MM.1S (cell line): ENCODE measurements around the gene TPRN.

ENCODE experiments used
- DNase-seq: peaks from one replicate; pipeline ENCODE4 v3.0.0-alpha.2; 2015
- H2AFZ ChIP-seq: fragments of 300-600 bp; sonication (generic); 2 replicates; pipeline ENCODE4 v1.6.0; 2016; ENCODE audit warnings: antibody characterized with exemption, low read length
- H3F3A ChIP-seq: fragments of 300-600 bp; sonication (generic); 2 replicates; pipeline ENCODE4 v1.6.1; 2016; ENCODE audit warnings: mild to moderate bottlenecking, antibody characterized with exemption, low read length, moderate library complexity, mixed read lengths; ENCODE audit not compliant: insufficient read depth
- H3K27ac ChIP-seq: fragments of 300-600 bp; sonication (generic); 2 replicates; pipeline ENCODE4 v1.5.1; 2016; ENCODE audit warnings: mild to moderate bottlenecking, low read length
- H3K27me3 ChIP-seq: fragments of 300-600 bp; sonication (generic); replicated peaks from 2 replicates; pipeline ENCODE4 v1.6.0; 2016; ENCODE audit warnings: low read length; ENCODE audit not compliant: insufficient read depth
- H3K36me3 ChIP-seq: fragments of 300-600 bp; sonication (generic); replicated peaks from 2 replicates; pipeline ENCODE4 v1.6.1; 2016; ENCODE audit warnings: mild to moderate bottlenecking, low read length, mixed read lengths; ENCODE audit not compliant: insufficient read depth
- H3K4me1 ChIP-seq: fragments of 300-600 bp; sonication (generic); 2 replicates; pipeline ENCODE4 v1.6.1; 2016; ENCODE audit warnings: low read length, mixed read lengths
- H3K4me2 ChIP-seq: fragments of 300-600 bp; sonication (generic); 2 replicates; pipeline ENCODE4 v1.6.0; 2016; ENCODE audit warnings: low read depth, low read length
- H3K4me3 ChIP-seq: fragments of 300-600 bp; sonication (generic); 2 replicates; pipeline ENCODE4 v1.5.1; 2016; ENCODE audit warnings: low read length, mixed read lengths
- H3K79me2 ChIP-seq: fragments of 300-600 bp; sonication (generic); 2 replicates; pipeline ENCODE4 v1.6.1; 2016; ENCODE audit warnings: mixed run types, low read length, mixed read lengths
- H3K9ac ChIP-seq: fragments of 300-600 bp; sonication (generic); 2 replicates; pipeline ENCODE4 v1.6.1; 2016; ENCODE audit warnings: low read length, mixed read lengths
- H3K9me2 ChIP-seq: fragments of 300-600 bp; sonication (generic); replicated peaks from 2 replicates; pipeline ENCODE4 v1.6.1; 2016; ENCODE audit warnings: mild to moderate bottlenecking, low read length, mixed read lengths; ENCODE audit not compliant: insufficient read depth
- H3K9me3 ChIP-seq: fragments of 300-600 bp; sonication (generic); replicated peaks from 2 replicates; pipeline ENCODE4 v1.6.1; 2016; ENCODE audit warnings: mild to moderate bottlenecking, low read length, mixed read lengths; ENCODE audit not compliant: insufficient read depth
- H4K20me1 ChIP-seq: fragments of 300-600 bp; sonication (generic); 2 replicates; pipeline ENCODE4 v1.6.1; 2016; ENCODE audit warnings: mild to moderate bottlenecking, low read length, moderate library complexity, mixed read lengths; ENCODE audit not compliant: insufficient read depth
- CTCF ChIP-seq: fragments of 300-600 bp; sonication (generic); IDR thresholded peaks from 2 replicates; pipeline ENCODE4 v1.5.1; 2016; ENCODE audit warnings: antibody characterized with exemption, low read length, mixed read lengths
- EZH2 ChIP-seq: fragments of 300-600 bp; sonication (generic); optimal IDR thresholded peaks from 2 replicates; pipeline ENCODE3; 2017; ENCODE audit warnings: low read depth, mild to moderate bottlenecking, antibody characterized with exemption, low read length, mixed read lengths
- EZH2phosphoT487 ChIP-seq: fragments of 300-600 bp; sonication (generic); IDR thresholded peaks from 2 replicates; pipeline ENCODE4 v1.6.1; 2018; ENCODE audit warnings: antibody characterized with exemption, low read length

The TPRN gene

GRCh38 chr9:137191245-137191644 is 9.3 kb downstream of the TPRN start:
- no peaks in the 10 kb centered on the region for H4K20me1 ChIP-seq
- no peaks in the 10 kb centered on the region for H3K9me3 ChIP-seq
- H2AFZ ChIP-seq, result no peak overlapping the region
- no peaks in the 10 kb centered on the region for H3K36me3 ChIP-seq
- H3K27ac ChIP-seq, result no peak overlapping the region
- no peak overlapping the region for H3K4me2 ChIP-seq
- H3K27me3 ChIP-seq, result no peaks in the 10 kb centered on the region
- H3K4me1 ChIP-seq, result peaks cover 17% of the 10 kb centered on the region
- no peak overlapping the region for H3K4me3 ChIP-seq
- H3K9me2 ChIP-seq, result no peaks in the 10 kb centered on the region
- H3F3A ChIP-seq, result peaks cover 19% of the 10 kb centered on the region
- no peak for DNase-seq
- peaks cover 43% of the 10 kb centered on the region for H3K79me2 ChIP-seq
- no peak overlapping the region for H3K9ac ChIP-seq
- no peak for TF ChIP-seq EZH2
- TF ChIP-seq CTCF, result no peak
- TF ChIP-seq EZH2phosphoT487, result no peak

- Histone ChIP-seq H3K9ac (peak overlapping the region; percentile 93; the same call in 1 of the 2 replicates), H3K4me3 (no peak overlapping the region; the same call in 1 of the 2 replicates), H3F3A (peaks cover 19% of the 10 kb centered on the region)
Measured at GRCh38 chr9:137190315-137190856, 10.2 kb downstream of the TPRN start.

GRCh38 chr9:137189297-137190295 is 10.9 kb downstream of the TPRN start:
- H2AFZ ChIP-seq, result peak overlapping the region; percentile 19; the same call in 1 of the 2 replicates

More at GRCh38 chr9:137190315-137190856, 10.2 kb downstream of the TPRN start:
- H2AFZ ChIP-seq, result no peak overlapping the region
- no peaks in the 10 kb centered on the region for H3K27me3 ChIP-seq
- no peak for DNase-seq
- H3K9me2 ChIP-seq, result no peaks in the 10 kb centered on the region
- no peaks in the 10 kb centered on the region for H4K20me1 ChIP-seq
- peaks cover 17% of the 10 kb centered on the region for H3K4me1 ChIP-seq
- H3K27ac ChIP-seq, result no peak overlapping the region
- H3K4me2 ChIP-seq, result peak overlapping the region; percentile 93; the same call in 1 of the 2 replicates
- no peaks in the 10 kb centered on the region for H3K9me3 ChIP-seq
- peaks cover 52% of the 10 kb centered on the region for H3K79me2 ChIP-seq
- no peaks in the 10 kb centered on the region for H3K36me3 ChIP-seq
- TF ChIP-seq EZH2phosphoT487 (no peak), CTCF (no peak), EZH2 (no peak)

More at GRCh38 chr9:137189297-137190295, 10.9 kb downstream of the TPRN start:
- no peak for DNase-seq
- H3K36me3 ChIP-seq, result no peaks in the 10 kb centered on the region
- peak overlapping the region; percentile 98 for H3K4me3 ChIP-seq
- no peaks in the 10 kb centered on the region for H4K20me1 ChIP-seq
- H3K27me3 ChIP-seq, result no peaks in the 10 kb centered on the region
- H3K4me2 ChIP-seq, result peak overlapping the region; percentile 93
- no peaks in the 10 kb centered on the region for H3K9me2 ChIP-seq
- peaks cover 19% of the 10 kb centered on the region for H3F3A ChIP-seq
- TF ChIP-seq CTCF (no peak), EZH2 (no peak), EZH2phosphoT487 (no peak)
- H3K9ac ChIP-seq, result peak overlapping the region; percentile 93
- H3K4me1 ChIP-seq, result peaks cover 17% of the 10 kb centered on the region
- peak overlapping the region; percentile 94 for H3K27ac ChIP-seq
- no peaks in the 10 kb centered on the region for H3K9me3 ChIP-seq
- H3K79me2 ChIP-seq, result peaks cover 59% of the 10 kb centered on the region
